Activated naive CD4-positive, alpha-beta T cell treated with anti-CD3 and anti-CD28 coated beads, Interleukin-2, amount 10 ng/mL, durations not matched to agents 7 days and 5 days (primary cell): Measurements from ENCODE around the gene CPSF4.

ENCODE experiments used
- CTCF ChIA-PET: fragments of 350-600 bp; sonication (Branson Sonifier 250); formaldehyde crosslinking; loops from one replicate; lab custom pipeline; 2021; ENCODE audit warnings: antibody characterized with exemption; lab: Charles Lee
- DNase-seq: peaks from one replicate; pipeline ENCODE4 v3.0.0-alpha.2; 2020
- H3K27ac Mint-ChIP-seq: one replicate; pipeline ENCODE4 v1.8.0; 2021; ENCODE audit warnings: mild to moderate bottlenecking, moderate library complexity, mixed read lengths
- H3K27me3 Mint-ChIP-seq: one replicate; pipeline ENCODE4 v1.8.0; 2021; ENCODE audit warnings: mild to moderate bottlenecking, mixed read lengths
- H3K36me3 Mint-ChIP-seq: one replicate; pipeline ENCODE4 v1.8.0; 2021; ENCODE audit warnings: mixed read lengths
- H3K4me1 Mint-ChIP-seq: one replicate; pipeline ENCODE4 v1.8.0; 2021; ENCODE audit warnings: mixed read lengths
- H3K4me3 Mint-ChIP-seq: one replicate; pipeline ENCODE4 v1.8.0; 2021; ENCODE audit warnings: mild to moderate bottlenecking, moderate library complexity, mixed read lengths
- H3K9me3 Mint-ChIP-seq: one replicate; pipeline ENCODE4 v1.8.0; 2021; ENCODE audit warnings: mixed read lengths

CPSF4 gene

DNA sequence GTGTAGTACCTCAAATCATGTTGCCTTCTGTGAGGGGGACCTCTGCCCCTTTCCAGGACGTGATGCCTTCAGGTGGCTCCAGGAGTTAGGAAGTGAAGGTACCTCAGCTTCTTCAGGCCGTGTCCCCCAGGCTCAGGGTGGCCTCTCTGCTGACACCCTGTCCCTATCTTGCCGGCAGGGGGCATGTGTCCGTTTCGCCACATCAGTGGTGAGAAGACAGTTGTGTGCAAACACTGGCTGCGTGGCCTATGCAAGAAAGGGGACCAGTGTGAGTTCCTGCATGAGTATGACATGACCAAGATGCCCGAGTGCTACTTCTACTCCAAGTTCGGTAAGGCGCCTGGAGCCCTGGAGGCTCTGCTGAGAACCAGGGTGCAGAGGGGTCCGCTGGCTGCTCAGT, 9.2 kb downstream of the CPSF4 start:
- peaks cover 38% of the 10 kb centered on the region for H3K36me3 Mint-ChIP-seq
- peak; percentile 35 for DNase-seq

DNA sequence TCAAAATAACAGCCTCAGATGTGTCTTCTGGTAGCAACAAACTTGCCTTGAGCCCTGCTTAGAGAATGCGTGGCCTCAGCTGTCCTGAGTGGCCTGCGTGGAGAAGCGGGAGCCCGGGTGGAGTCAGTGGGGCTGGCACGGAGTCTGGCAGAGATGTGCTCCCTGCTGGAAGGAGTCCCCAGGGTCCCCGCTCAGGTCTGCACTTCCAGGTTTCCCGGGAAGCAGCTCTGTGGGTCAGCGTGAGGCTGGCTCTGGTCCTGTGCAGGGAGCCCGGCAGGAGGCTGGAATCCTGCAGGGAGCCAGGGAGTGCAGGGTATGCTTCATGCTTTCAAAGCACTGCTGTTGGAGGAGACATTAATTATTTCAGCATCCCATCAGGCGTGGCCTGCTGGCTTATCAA, 10.1 kb downstream of the CPSF4 start:
- H3K36me3 Mint-ChIP-seq: peaks cover 37% of the 10 kb centered on the region
- no peaks in the 10 kb centered on the region for H3K4me1 Mint-ChIP-seq
- no peak for DNase-seq
- no peak overlapping the region for H3K27ac Mint-ChIP-seq
- CTCF ChIA-PET: no interaction called here
- no peak overlapping the region for H3K4me3 Mint-ChIP-seq
- H3K27me3 Mint-ChIP-seq: no peaks in the 10 kb centered on the region
- no peaks in the 10 kb centered on the region for H3K9me3 Mint-ChIP-seq

More for the DNA sequence above, 9.2 kb downstream of the CPSF4 start:
- H3K27ac Mint-ChIP-seq: no peak overlapping the region
- H3K27me3 Mint-ChIP-seq: no peaks in the 10 kb centered on the region
- no peak overlapping the region for H3K4me3 Mint-ChIP-seq
- H3K9me3 Mint-ChIP-seq: no peaks in the 10 kb centered on the region
- H3K4me1 Mint-ChIP-seq: peaks cover 3% of the 10 kb centered on the region
- CTCF ChIA-PET: no interaction called here

DNA sequence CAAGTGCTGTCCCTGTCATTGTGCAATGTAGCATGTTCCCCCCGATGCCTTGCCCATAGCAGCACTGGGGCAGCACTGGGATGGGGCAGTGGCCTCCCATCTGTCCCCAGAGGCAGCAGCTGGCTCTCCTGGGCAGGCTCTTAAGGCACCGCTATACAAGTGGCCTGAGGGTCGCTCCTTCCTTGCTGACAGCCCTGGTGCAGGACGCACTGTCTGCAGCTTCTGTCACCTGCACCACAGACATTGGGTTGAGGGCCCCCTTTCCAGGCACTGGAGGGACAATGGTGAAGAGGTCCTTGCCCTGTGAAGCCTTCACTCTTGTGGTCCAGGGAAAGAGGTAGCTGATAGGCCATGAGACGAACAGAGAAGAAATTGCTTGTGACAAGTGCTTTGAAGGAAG, 10.6 kb downstream of the CPSF4 start:
- H3K4me1 Mint-ChIP-seq: no peaks in the 10 kb centered on the region
- H3K27me3 Mint-ChIP-seq: no peaks in the 10 kb centered on the region
- H3K27ac Mint-ChIP-seq: no peak overlapping the region
- H3K36me3 Mint-ChIP-seq: peaks cover 40% of the 10 kb centered on the region
- H3K9me3 Mint-ChIP-seq: no peaks in the 10 kb centered on the region
- H3K4me3 Mint-ChIP-seq: no peak overlapping the region
- no peak for DNase-seq
- CTCF ChIA-PET: no interaction called here

DNA sequence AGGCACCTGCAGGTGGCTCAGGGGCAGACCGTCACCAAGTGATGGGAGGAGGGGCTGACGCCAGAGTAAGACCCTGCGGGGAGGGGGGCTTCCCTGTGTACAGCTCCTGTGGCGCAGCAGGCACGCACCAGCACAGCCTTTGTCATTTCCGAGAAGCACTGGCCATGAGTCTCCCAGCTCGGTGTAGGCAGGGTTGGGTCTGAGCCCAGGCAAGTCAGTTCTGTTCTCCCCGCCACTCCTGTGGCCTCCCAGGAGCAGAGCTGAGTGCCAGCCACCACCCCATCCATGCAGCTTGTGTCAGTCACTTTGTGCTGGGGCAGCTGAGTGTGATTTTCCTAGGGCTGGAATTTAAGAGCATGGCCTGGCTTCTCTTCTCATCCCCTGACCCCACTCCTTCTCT, 13.2 kb downstream of the CPSF4 start:
- CTCF ChIA-PET: no interaction called here

DNA sequence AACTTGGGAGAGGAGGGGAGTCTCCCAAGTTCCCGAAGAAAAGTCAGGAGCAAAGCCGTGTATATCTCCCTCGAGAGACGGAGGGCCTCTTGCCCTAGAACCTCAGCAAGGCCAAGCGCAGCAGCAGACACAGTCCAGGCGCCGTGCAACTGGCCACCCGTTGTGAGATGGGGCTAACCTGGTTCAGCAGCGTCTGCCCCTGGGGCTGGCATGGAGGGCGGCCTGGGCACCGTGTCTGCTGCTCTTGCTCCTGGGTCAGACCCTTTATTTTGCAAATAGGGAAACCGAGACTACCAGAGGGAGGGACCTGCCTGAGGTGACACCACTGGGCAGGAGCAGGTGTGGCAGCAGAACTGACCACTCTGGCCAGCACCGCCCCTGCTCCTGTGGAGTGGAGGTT, 13.8 kb downstream of the CPSF4 start:
- Mint-ChIP-seq H3K27me3 (no peaks in the 10 kb centered on the region), H3K4me1 (no peaks in the 10 kb centered on the region), H3K27ac (peak overlapping the region; percentile 33), H3K9me3 (no peaks in the 10 kb centered on the region), H3K36me3 (peaks cover 40% of the 10 kb centered on the region), H3K4me3 (no peak overlapping the region)
- CTCF ChIA-PET: no interaction called here
- DNase-seq: no peak

More for the DNA sequence above, 13.2 kb downstream of the CPSF4 start:
- Mint-ChIP-seq H3K9me3 (no peaks in the 10 kb centered on the region), H3K27ac (no peak overlapping the region), H3K36me3 (peaks cover 36% of the 10 kb centered on the region), H3K4me1 (no peaks in the 10 kb centered on the region), H3K4me3 (no peak overlapping the region), H3K27me3 (no peaks in the 10 kb centered on the region)
- no peak for DNase-seq

DNA sequence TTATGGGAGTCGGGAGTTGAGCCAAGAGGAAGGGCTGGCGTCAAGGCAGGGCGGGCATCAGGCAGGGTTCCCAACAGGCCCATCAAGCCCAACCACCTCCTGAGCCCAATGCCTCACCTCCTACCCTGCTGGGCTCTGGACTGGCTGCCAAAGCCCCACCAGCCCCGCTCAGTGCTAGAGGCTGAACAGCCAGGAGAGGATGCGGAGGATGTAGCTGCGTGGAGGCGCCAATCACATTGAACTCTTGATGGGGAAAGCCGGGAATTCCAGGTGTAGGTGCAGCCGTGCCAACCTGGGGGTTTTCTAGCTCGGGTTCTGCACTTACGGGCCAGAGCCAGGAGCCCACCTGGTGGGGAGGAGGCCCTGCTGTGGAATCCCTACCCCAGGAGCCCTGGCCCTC, 14.4 kb downstream of the CPSF4 start:
- Mint-ChIP-seq H3K36me3 (peaks cover 40% of the 10 kb centered on the region), H3K27me3 (no peaks in the 10 kb centered on the region), H3K4me1 (no peaks in the 10 kb centered on the region), H3K4me3 (no peak overlapping the region), H3K9me3 (no peaks in the 10 kb centered on the region), H3K27ac (no peak overlapping the region)
- DNase-seq: no peak
- CTCF ChIA-PET: no interaction called here

DNA sequence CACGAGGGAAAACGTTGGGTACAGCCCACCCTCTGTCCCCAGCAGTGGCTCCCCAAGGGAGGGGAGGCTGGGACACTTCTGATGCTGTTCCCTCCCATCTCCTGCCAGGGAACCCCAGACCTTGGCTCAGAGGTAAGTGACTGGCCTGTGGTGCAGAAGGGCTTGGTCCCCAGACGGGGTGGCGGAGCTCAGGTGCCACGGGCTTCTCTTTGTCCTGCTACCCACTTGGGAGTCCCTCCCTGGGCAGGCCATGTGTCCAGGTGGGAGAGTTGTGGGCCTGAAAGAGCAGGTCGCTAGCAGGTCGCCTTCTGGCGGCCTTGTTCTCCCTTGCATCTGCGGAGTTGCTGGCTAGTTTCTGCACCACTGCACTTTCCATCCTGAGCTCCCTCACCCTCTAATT, 17.1 kb downstream of the CPSF4 start:
- no peak for DNase-seq
- no peaks in the 10 kb centered on the region for H3K27me3 Mint-ChIP-seq
- peaks cover 6% of the 10 kb centered on the region for H3K4me1 Mint-ChIP-seq
- H3K27ac Mint-ChIP-seq: peak overlapping the region; percentile 37
- peaks cover 51% of the 10 kb centered on the region for H3K36me3 Mint-ChIP-seq
- CTCF ChIA-PET: interaction anchor here (1.3 kb wide), 1 partner anchor 10 kb away, joined by 3 read pairs; no protein-coding TSS in a partner anchor
- no peak overlapping the region for H3K4me3 Mint-ChIP-seq
- no peaks in the 10 kb centered on the region for H3K9me3 Mint-ChIP-seq

DNA sequence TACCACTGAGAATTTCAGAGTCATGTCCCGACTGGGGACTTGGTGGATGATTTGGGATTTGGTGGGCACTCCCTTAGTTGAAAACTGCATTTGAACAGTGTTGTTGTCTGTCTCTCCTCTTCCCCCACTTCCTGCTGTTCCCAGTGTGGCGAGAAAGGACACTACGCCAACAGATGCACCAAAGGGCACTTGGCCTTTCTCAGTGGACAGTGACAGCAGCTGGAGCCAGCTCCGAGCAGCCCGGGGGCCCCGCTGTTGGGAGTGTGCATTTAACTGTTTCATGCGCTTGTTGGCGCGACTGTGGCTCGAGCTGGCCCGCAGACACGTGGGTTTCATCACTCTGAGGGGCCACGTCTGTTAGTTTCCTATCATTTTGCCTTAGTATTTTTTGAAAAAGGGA, 17.5 kb downstream of the CPSF4 start:
- no peak overlapping the region for H3K4me3 Mint-ChIP-seq
- H3K27me3 Mint-ChIP-seq: no peaks in the 10 kb centered on the region
- H3K36me3 Mint-ChIP-seq: peaks cover 52% of the 10 kb centered on the region
- peaks cover 10% of the 10 kb centered on the region for H3K4me1 Mint-ChIP-seq
- CTCF ChIA-PET: interaction anchor here (1.3 kb wide), 1 partner anchor 9 kb away, joined by 3 read pairs; no protein-coding TSS in a partner anchor
- no peaks in the 10 kb centered on the region for H3K9me3 Mint-ChIP-seq
- DNase-seq: no peak
- peak overlapping the region; percentile 37 for H3K27ac Mint-ChIP-seq

DNA sequence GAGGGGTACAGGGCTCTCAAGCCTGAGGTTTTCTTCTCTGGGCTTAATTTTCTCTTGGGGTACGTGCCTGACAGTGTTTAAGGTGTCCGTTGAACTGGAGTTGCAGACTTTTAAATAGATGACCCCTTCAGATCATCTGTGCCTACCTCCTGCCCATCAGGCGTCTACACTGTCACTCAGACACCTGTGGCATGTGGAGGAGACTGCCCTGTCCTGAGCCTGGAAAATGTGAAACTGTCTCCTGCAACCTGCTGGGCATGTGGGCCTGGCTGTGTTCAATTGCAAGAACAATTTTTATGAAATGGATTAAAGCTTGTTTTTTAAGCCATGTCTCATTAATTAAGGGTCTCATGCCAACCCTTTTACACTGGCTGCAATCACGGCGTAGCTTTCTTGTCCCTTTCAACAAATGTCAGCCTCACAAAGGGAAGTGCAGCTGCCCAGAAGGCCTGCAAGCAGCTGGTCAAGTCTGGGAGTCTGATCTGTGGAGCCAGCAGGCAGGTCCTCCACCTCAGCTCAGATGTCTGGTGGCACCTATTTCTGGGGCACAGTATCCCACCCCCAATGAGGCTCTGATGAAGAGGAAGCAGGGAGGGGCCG, 18.4 kb downstream of the CPSF4 start:
- H3K9me3 Mint-ChIP-seq: no peaks in the 10 kb centered on the region
- H3K27ac Mint-ChIP-seq: no peak overlapping the region
- H3K27me3 Mint-ChIP-seq: no peaks in the 10 kb centered on the region
- DNase-seq: no peak
- peaks cover 11% of the 10 kb centered on the region for H3K4me1 Mint-ChIP-seq
- H3K4me3 Mint-ChIP-seq: no peak overlapping the region
- CTCF ChIA-PET: no interaction called here
- peaks cover 52% of the 10 kb centered on the region for H3K36me3 Mint-ChIP-seq

DNA sequence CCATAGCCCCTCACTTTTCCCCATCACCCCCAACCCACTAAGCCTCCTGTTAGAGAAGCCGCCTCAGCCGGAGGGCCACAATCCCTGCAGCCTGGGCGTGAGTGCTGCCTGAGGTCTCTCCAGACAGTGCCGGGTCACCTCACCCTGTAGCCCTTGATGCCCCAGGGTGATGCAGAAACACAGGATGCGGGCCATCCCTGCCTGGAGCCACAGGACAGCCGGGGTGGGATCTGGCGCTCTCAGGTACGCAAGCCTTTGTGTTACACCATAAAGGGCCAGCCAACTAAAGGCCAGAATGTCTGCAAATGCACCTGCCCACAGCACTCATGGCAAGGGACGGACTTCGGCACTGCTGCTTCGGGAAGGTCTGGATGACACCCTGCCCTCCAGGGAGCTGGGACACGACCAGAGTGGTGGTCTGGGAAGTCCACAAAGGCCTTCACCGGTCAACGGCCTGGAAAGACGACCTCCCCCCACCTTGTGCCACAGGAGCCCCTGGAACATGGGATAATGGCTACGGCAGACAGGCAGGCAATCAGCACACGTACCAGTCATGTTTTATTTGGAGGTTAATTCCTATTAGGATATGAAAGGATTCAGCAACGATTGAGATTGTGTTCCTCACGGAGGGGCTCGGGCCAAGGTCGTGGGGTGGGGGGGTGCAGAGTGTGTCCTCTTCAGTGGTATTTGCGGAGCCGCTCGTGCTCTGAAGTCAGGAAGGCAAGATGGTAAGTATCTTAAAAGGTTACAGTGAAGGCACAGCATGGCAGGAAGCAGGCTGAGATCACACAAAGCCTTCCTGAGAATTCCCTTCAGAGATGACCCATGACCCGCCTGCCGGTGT, 19.1 kb downstream of the CPSF4 start:
- Mint-ChIP-seq H3K9me3 (no peaks in the 10 kb centered on the region), H3K4me1 (peaks cover 15% of the 10 kb centered on the region), H3K27ac (no peak overlapping the region), H3K27me3 (no peaks in the 10 kb centered on the region), H3K36me3 (peaks cover 55% of the 10 kb centered on the region), H3K4me3 (no peak overlapping the region)
- CTCF ChIA-PET: interaction anchor here (1.2 kb wide), 1 partner anchor 28 kb away, joined by 3 read pairs; no protein-coding TSS in a partner anchor
- DNase-seq: no peak

DNA sequence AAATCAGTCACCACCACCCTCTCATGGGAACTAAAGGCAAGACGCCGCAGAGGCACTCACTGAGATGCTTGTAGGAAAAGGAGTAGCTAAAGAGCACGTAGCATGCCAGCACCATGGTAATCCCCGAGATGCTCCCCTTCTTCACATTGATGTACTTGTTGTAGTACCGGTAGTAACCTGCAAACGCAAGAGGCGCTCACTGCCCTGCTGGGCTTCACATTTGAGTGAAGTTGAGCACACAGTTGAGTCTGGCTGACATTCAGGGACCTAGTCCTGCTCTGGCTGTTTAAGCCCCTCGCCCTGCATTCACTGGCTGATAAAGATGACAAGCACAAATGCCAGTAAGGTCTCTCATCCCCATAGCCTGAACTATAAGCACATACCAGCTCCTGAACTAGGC, 20.3 kb downstream of the CPSF4 start:
- H3K36me3 Mint-ChIP-seq: peaks cover 52% of the 10 kb centered on the region
- CTCF ChIA-PET: interaction anchor here (1.0 to 1.2 kb wide), 3 partner anchors 12 to 121 kb away, joined by 3 read pairs; no protein-coding TSS in a partner anchor
- peak; percentile 56 for DNase-seq
- no peaks in the 10 kb centered on the region for H3K9me3 Mint-ChIP-seq
- H3K27me3 Mint-ChIP-seq: no peaks in the 10 kb centered on the region
- no peak overlapping the region for H3K4me3 Mint-ChIP-seq
- H3K27ac Mint-ChIP-seq: no peak overlapping the region
- peaks cover 22% of the 10 kb centered on the region for H3K4me1 Mint-ChIP-seq

DNA sequence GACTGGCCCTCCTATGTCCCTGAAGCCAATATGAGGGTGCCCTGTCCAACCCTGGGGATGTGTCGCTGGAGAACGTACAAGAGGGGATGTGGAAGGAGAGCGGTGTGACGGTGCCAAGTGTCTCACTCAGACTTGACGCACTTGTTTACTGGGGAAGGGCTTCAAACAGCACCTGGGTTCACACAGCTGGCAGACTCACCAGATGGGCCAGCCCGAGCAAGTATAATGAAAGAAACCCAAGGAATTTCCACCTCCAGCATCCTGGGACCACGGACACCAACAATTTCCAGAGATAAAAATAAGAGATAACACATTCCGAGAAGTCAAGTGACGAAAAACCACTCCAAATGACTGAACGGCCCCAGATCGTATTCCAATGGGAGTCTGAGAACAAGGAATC, 21.9 kb downstream of the CPSF4 start:
- H3K9me3 Mint-ChIP-seq: no peaks in the 10 kb centered on the region

DNA sequence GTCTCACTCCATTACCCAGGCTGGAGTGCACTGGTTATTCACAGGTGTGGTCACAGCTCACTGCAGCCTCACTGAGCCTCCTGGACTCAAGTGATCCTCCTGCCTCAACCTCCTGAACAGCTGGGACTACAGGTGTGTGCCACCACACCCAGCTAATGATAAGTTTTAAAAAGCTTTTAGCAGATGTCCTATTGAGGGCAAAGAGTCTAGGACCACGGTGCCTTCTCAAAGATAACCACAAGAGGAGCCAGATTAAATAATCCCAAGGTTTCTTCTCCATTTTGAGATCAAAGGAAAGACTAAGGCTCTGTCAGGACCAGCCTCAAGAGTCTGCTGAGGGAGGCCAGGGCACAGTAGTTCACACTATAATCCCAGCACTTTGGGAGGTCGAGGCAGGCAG, 22.5 kb downstream of the CPSF4 start:
- H3K27me3 Mint-ChIP-seq: peaks cover 2% of the 10 kb centered on the region
- no peaks in the 10 kb centered on the region for H3K9me3 Mint-ChIP-seq
- CTCF ChIA-PET: no interaction called here
- DNase-seq: no peak
- peaks cover 55% of the 10 kb centered on the region for H3K36me3 Mint-ChIP-seq
- H3K4me3 Mint-ChIP-seq: no peak overlapping the region
- H3K4me1 Mint-ChIP-seq: peaks cover 39% of the 10 kb centered on the region
- no peak overlapping the region for H3K27ac Mint-ChIP-seq

More for the DNA sequence above, 21.9 kb downstream of the CPSF4 start:
- CTCF ChIA-PET: no interaction called here
- Mint-ChIP-seq H3K27ac (no peak overlapping the region), H3K4me3 (no peak overlapping the region), H3K36me3 (peaks cover 51% of the 10 kb centered on the region), H3K4me1 (peaks cover 35% of the 10 kb centered on the region), H3K27me3 (no peaks in the 10 kb centered on the region)
- DNase-seq: no peak

DNA sequence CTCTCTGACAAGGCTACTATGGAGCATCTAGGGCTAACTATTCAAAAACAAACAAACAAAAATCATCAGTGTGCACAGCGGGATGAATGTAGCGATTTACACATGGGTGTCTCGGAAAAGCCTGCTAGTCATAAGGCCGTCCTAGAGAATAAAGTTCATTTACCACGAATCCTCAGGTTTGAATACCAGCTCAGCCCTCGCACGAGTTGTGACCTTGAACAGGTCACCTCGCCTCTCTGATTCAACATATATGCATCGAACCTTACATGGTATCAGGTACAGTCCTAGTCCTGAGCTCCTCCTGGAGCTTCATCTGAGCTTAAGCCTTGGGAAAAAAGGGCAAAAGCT, 26.7 kb downstream of the CPSF4 start:
- Mint-ChIP-seq H3K9me3 (no peaks in the 10 kb centered on the region), H3K4me1 (peaks cover 42% of the 10 kb centered on the region), H3K36me3 (peaks cover 25% of the 10 kb centered on the region), H3K27me3 (peaks cover 22% of the 10 kb centered on the region), H3K4me3 (peak overlapping the region; percentile 86), H3K27ac (peak overlapping the region; percentile 87)
- CTCF ChIA-PET: interaction anchor here (0.9 kb wide), 1 partner anchor 10 kb away, joined by 3 read pairs; no protein-coding TSS in a partner anchor
- DNase-seq: no peak
